Ascending aorta (tissue), 2 donors: ENCODE results near the gene AXIN1. TPM values are rescaled to one million over a fixed set of nuclear protein-coding genes. Genes with fewer than 3 reads are reported as not detected.

ENCODE experiments used
- DNase-seq, 2 donors: peaks; one replicate each; pipeline ENCODE4 v3.0.0-alpha.2; 2019; ENCODE audit warnings: low spot score in 2 of 2
- H3K27ac ChIP-seq, 2 donors: fragments of 200-600 bp; sonication (generic); one replicate each; pipeline ENCODE4 v1.5.1; 2016 to 2017; ENCODE audit warnings: mild to moderate bottlenecking in 1 of 2
- H3K27me3 ChIP-seq: fragments of 200-600 bp; sonication (generic); one replicate; pipeline ENCODE4 v1.5.1; 2017
- H3K36me3 ChIP-seq, 2 donors: fragments of 200-600 bp; sonication (generic); one replicate each; pipeline ENCODE4 v1.5.1; 2016
- H3K4me1 ChIP-seq, 2 donors: fragments of 200-600 bp; sonication (generic); one replicate each; pipeline ENCODE4 v1.5.1; 2016 to 2017; ENCODE audit warnings: mild to moderate bottlenecking in 1 of 2
- H3K4me3 ChIP-seq, 2 donors: fragments of 200-600 bp; sonication (generic); one replicate each; pipeline ENCODE4 v1.5.1; 2016 to 2017; ENCODE audit warnings: mild to moderate bottlenecking in 1 of 2
- H3K9me3 ChIP-seq, 2 donors: fragments of 200-600 bp; sonication (generic); one replicate each; pipeline ENCODE4 v1.5.1; 2016
- CTCF ChIP-seq, 3 experiments: fragments of 200-600 bp in 2 of 3; fragments of 450-650 bp in 1 of 3; sonication (generic) in 2 of 3; IDR thresholded peaks; one replicate each; pipeline ENCODE4 v1.5.1; 2016 to 2019; ENCODE audit warnings: antibody characterized with exemption in 3 of 3, mild to moderate bottlenecking in 1 of 3, moderate library complexity in 1 of 3
- intact Hi-C: fragments of 100-400 bp; cut with DNase I; formaldehyde crosslinking; loops from one replicate; pipeline ENCODE4 v1.15.1; 2023
- total RNA-seq: library from RNA; depleted of rRNA; stranded (reverse); fragments of >200 nt; gene quantifications from one replicate; pipeline ENCODE4 v1.1.0, GENCODE V29; 2016

The AXIN1 gene
- total RNA-seq, 1 donor from 2014 or later, result 27.6 TPM

GRCh38 chr16:287298-287811 is 65.2 kb downstream of the AXIN1 start:
- Histone ChIP-seq H3K36me3 (peaks cover 50 to 60% of the 10 kb centered on the region in 2 donors), H3K4me3 (no peak overlapping the region), H3K27ac (no peak overlapping the region), H3K9me3 (no peaks in the 10 kb centered on the region), H3K27me3 (no peaks in the 10 kb centered on the region), H3K4me1 (no peaks in the 10 kb centered on the region)
- intact Hi-C loops, result no loop called here
- no peak for DNase-seq
- TF ChIP-seq CTCF (IDR thresholded peaks at IDR 0.05), result no peak

DNA sequence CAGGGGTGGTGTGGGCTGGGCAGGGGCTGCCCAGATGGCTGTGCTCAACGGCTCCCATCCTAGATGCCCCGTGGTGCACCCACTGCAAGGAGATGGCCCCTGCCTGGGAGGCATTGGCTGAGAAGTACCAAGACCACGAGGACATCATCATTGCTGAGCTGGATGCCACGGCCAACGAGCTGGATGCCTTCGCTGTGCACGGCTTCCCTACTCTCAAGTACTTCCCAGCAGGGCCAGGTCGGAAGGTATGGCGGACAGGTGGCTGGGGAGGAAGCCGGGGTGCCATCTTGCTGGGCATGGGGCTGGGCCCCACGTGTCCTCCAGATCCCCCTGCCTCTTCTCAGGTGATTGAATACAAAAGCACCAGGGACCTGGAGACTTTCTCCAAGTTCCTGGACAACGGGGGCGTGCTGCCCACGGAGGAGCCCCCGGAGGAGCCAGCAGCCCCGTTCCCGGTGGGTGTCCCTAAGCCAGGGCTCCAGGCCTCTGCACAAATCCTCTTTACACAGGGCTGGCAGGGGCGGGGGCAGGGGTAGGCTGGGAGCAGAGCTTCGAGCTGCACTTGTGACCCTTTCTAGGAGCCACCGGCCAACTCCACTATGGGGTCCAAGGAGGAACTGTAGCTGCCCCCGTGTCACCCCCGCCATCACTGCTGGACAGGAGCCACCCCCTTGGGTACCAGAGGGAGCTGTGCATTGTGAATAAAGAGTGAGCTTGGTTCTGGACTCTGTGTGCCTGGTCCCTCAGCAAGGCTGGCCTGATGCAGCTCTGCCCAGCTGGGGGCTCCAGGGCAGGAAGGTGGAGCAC is 65.8 kb downstream of the AXIN1 start:
- no peak for TF ChIP-seq CTCF (IDR thresholded peaks at IDR 0.05)
- Histone ChIP-seq H3K9me3 (no peaks in the 10 kb centered on the region), H3K4me3 (no peak overlapping the region), H3K36me3 (peaks cover 45 to 53% of the 10 kb centered on the region in 2 donors), H3K27ac (no peak overlapping the region), H3K27me3 (no peaks in the 10 kb centered on the region), H3K4me1 (no peaks in the 10 kb centered on the region)
- DNase-seq, result no peak
- intact Hi-C loops, result no loop called here

GRCh38 chr16:285146-286055 is 67.1 kb downstream of the AXIN1 start:
- H3K4me3 ChIP-seq, result no peak overlapping the region
- intact Hi-C loops, result no loop called here
- H3K9me3 ChIP-seq, result no peaks in the 10 kb centered on the region
- no peak for DNase-seq
- no peak for TF ChIP-seq CTCF (IDR thresholded peaks at IDR 0.05)
- H3K27me3 ChIP-seq, result peaks cover 8% of the 10 kb centered on the region
- H3K36me3 ChIP-seq, result peaks cover 36 to 40% of the 10 kb centered on the region in 2 donors
- no peak overlapping the region for H3K27ac ChIP-seq
- peaks cover 4 to 5% of the 10 kb centered on the region in 2 donors for H3K4me1 ChIP-seq

GRCh38 chr16:284204-285120 is 68.1 kb downstream of the AXIN1 start:
- H3K27me3 ChIP-seq, result peaks cover 11% of the 10 kb centered on the region
- peaks cover 31% of the 10 kb centered on the region in 2 donors for H3K36me3 ChIP-seq
- H3K9me3 ChIP-seq, result no peaks in the 10 kb centered on the region
- no peak overlapping the region for H3K27ac ChIP-seq
- no peak for DNase-seq
- intact Hi-C loops, result no loop called here
- no peak overlapping the region for H3K4me3 ChIP-seq
- no peak for TF ChIP-seq CTCF (IDR thresholded peaks at IDR 0.05)
- H3K4me1 ChIP-seq, result peaks cover 4 to 5% of the 10 kb centered on the region in 2 donors
